GM10248 (cell line): ENCODE data around the gene VAC14.

ENCODE experiments used
- CTCF ChIA-PET: fragments of 300-600 bp; sonication (Branson Sonifier 250); formaldehyde crosslinking; extraction: SDS; loops from one replicate; lab custom pipeline; 2021; ENCODE audit warnings: antibody characterized with exemption; lab: Yijun Ruan, JAX
- POLR2A ChIA-PET: fragments of 350-650 bp; sonication (Branson Sonifier 250); formaldehyde crosslinking; extraction: SDS; loops from one replicate; lab custom pipeline; 2020; ENCODE audit warnings: antibody characterized with exemption; lab: Yijun Ruan, JAX
- DNase-seq: peaks from one replicate; pipeline ENCODE4 v3.0.0; 2012; ENCODE audit errors: extremely low spot score
- TF ChIP-seq, protein P1 (sequence below): IDR thresholded peaks from 2 replicates; pipeline ENCODE4 v1.5.1; 2012; ENCODE audit warnings: mild to moderate bottlenecking, low read depth; ENCODE audit errors: extremely low read depth, missing control alignments, control extremely low read depth

VAC14 gene

DNA sequence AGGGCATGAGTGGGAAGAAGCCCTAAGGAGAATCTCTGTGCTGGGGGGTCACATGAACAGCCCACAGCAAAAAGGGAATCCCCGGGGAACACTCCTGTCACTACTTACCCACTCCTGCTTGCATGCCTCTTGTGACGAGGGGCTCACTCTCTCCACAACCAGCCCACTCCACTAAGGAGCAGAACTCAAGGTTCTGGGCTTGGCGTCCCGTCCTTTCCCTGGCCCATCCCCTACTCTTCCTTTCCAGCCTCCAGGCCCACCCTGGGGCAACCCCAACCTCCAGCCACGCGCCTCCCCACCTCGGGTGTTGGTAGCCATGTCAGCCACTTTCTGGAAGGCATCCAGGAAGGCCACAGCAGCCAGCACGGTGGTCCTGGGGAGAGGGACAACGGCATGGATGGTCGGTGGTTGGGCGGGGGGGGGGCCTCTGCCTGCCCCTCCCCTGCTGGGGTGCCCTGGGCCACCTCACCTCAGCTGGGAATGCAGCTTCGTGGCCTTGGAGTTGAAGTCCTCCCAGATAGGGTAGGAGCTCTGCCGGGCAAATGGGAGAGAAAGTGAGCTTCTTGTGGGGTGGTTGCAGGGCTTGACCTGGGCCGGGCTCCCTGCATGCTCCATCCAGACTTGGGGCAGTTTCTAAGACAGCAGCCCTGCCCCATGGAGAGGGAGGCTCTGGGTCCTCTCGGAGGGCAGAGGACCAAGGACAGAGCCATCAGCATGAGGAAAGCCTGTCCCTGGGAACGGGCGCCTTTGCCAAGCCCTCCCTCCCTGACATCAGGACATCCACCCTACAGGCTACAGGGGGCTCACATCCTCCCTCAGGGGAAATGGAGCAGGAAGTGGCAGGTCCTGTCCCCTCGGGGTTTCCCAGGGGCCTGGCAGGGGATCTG lies 120.2 kb downstream of the VAC14 start:
- ChIA-PET POLR2A (no interaction called here), CTCF (interaction anchor here (0.6 to 12.1 kb wide), 6 partner anchors 7 to 89 kb away, joined by 3 to 120 read pairs (median 3); no protein-coding TSS in a partner anchor)
- TF ChIP-seq, protein P1, sequence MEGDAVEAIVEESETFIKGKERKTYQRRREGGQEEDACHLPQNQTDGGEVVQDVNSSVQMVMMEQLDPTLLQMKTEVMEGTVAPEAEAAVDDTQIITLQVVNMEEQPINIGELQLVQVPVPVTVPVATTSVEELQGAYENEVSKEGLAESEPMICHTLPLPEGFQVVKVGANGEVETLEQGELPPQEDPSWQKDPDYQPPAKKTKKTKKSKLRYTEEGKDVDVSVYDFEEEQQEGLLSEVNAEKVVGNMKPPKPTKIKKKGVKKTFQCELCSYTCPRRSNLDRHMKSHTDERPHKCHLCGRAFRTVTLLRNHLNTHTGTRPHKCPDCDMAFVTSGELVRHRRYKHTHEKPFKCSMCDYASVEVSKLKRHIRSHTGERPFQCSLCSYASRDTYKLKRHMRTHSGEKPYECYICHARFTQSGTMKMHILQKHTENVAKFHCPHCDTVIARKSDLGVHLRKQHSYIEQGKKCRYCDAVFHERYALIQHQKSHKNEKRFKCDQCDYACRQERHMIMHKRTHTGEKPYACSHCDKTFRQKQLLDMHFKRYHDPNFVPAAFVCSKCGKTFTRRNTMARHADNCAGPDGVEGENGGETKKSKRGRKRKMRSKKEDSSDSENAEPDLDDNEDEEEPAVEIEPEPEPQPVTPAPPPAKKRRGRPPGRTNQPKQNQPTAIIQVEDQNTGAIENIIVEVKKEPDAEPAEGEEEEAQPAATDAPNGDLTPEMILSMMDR = no peak
- no peak for DNase-seq

DNA sequence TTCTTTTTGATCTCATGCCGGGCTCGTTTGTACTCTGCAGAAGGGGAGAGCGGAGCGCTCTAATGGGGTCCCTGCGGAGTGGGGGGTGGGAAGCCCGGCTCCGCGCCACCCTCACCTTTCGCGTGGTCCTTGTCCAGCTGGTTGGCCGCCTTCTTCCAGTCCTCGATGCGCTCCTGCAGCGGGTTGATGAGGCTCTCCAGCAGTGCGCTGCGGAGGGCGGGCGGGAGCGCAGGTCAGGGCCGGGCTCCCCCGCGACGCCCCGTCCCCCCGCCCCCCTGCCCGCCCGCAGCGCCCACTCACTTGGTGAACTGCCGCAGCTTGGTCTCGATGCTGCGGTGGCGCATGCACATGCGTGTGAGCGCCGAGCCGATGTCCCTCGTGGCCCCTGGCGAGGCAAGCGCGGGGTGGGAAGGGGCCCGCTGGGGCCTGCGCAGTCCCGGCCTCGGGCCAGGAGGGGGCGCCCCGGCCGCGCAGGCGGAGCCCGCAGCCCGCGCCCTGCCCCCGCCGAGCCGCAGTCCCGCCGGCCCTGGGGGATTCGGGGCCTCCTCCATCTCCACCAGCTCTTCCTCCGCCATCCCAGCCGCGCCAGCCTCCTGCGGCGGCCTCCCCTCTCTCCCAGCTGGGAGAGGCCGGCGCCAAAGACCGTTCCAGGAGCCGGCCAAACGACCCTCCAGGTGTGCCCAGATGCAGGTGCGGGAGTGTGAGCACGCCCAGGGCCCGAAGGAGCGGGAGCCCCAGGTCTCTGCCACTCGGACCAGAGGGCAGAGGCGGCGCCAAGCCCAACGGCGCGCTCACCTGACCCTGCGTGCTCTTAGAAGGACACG lies 121.1 kb downstream of the VAC14 start:
- TF ChIP-seq, protein P1 = peak; percentile 36
- ChIA-PET CTCF (interaction anchor here (0.6 to 12.1 kb wide), 10 partner anchors 8 to 104 kb away, joined by 3 to 120 read pairs (median 3); no protein-coding TSS in a partner anchor), POLR2A (no interaction called here)
- DNase-seq = no peak

DNA sequence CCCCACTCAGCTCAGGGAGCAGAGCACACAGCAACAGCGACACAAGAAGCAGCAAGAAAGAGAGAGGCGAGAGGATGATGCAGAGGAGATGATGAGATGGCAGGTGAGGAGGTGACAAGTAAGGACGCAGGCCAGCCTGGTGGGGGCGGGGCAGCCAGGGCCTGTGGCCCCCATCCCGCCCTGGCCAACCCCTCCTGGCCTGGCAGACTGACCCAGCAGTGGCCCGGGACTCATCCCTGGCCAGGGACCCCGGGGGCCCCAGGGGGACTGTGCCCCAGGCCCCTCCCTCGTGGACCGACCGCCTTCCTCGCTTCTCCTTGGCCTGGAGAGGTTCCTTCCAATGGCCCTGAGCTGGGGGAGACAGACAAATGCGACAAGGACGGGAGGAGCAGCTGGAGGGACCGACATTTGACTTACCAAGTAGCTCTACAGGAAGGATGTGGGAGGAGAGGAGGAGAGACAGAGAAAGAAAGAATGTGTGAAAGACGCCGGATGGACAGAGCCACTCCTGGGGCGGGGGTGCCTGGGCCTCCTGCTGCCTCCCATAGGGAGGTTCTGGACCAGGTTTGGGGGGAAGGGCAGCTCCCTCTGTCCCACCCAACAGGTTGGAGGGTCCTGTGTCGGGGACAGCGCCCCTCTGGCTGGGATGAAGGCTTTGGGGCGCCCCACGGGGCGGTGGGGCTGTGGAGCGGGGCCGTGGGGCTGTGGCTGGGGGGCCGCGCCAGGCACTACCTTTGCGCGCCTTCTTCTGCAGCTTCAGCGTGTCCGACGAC lies 121.9 kb downstream of the VAC14 start:
- ChIA-PET POLR2A (no interaction called here), CTCF (interaction anchor here (0.9 to 12.1 kb wide), 10 partner anchors 9 to 105 kb away, joined by 3 to 120 read pairs (median 4); no protein-coding TSS in a partner anchor)
- TF ChIP-seq, protein P1 = no peak
- no peak for DNase-seq

DNA sequence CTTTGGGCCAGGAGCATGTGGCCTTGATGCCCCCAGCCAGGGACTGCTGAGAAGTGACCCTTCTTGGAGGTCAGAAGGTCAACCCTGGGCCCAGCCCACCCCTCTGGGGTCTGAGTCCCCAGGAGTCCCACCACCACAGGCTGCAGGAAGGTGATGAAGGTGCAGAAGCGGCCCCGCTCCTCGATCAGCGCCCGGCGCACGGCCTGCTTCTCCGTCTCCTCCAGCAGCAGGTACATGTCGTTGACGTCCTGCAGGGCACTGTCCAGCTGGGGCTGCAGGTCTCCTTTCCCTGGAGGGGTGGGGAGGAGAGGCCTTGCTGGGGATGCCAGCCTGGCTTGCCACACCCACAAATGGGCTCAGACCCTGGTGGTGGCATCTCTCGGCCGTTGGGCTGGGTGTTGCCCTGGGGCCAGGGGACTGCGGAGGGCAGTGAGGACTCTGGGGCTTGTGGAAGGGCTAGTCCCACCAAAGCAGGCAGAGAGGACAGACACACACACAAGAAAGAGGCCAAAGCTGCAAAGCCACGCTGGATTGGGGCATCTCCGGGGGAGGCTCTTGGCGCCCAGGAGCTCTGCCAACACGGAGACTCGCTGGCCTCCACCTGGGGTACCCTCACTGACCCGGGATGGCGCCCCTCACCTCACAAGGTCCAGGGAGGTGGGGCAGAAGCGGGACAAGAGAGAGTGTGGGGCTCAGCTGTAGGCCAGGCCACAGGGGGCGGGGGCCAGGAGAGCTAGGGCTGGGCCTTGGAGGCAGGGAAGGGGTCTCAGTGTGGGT lies 122.6 kb downstream of the VAC14 start:
- DNase-seq = no peak
- ChIA-PET CTCF (interaction anchor here (0.9 to 12.1 kb wide), 8 partner anchors 9 to 91 kb away, joined by 3 to 120 read pairs (median 4); no protein-coding TSS in a partner anchor), POLR2A (no interaction called here)
- TF ChIP-seq, protein P1 = no peak

DNA sequence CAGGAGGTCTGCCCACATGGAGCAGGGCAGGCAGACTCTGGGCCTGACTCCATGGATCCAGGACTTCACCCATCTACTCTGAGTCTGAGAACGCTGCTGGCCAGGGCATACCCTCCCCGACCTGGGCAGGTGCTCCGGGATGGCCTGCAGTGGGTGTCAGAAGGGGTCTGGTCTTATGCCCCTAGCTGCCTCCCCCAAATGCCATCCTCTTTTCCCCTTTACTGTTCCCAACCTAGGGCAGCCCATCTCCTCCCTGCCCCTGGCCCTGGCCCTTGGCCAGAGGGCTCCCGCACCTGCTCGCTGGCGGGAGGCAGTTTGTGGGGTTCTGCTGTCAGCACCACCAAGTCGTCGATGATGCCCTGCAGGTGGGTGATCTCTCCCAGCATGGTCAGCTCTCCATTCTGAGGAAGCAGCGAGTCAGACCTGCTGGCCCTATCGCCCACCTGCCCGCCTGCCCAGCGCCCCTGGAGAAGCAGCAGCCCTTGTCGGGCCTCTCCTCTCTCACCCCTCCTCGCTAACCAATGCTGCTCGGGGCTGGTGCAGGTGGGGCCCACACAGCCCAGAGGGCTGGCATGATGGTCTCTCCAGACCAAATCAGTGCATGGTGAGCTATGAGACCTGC lies 123.3 kb downstream of the VAC14 start:
- DNase-seq = no peak
- ChIA-PET CTCF (interaction anchor here (12.1 kb wide), 1 partner anchor 92 kb away, joined by 120 read pairs; no protein-coding TSS in a partner anchor), POLR2A (no interaction called here)
- TF ChIP-seq, protein P1 = no peak
